TTC549 (cell line): ENCODE measurements around the gene IVL.

Experiments
- FAIRE-seq: peaks from 2 replicates; lab custom pipeline; 2012; peaks lifted over from hg19 to GRCh38; lab: Jason Lieb, UNC

Gene IVL

DNA sequence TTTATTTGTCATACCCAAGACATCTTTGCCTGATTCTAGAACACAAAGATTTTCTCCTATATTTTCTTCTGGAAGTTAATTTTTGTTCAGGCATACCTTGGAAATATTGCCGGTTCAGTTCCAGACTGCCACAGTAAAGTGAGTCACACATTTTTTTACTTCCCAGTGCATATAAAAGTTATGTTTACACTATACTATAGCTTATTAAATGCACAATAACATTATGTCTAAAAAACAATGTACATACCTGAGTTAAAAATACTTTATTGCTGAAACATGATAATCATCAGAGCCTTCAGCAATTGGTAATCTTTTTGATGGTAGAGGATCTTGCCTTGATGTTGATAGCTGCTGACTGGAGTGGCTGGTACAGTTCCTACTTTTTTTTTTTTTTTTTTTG, 20.2 kb upstream of the IVL start:
- no peak for FAIRE-seq

- no peak for FAIRE-seq
Measured at GRCh38 chr1:152899027-152899426, 9.3 kb upstream of the IVL start.

DNA sequence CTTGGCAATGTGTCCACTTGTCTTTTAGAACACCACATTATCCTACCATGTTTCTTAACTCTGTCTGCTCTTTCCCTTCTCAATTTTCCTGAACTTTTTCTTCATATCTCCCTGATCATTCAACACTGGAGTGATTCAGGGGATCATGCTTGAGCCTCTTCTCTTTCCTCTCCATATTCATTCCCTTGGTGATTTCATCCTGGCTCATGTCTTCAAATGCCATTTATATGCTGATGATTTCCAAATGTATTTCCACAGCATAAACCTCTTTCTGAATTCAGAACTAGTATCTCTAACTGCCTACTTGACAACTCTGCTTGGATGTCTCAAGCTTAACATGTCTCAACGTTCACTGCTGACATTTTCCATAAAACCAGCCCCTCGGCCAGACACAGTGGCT, 8.5 kb upstream of the IVL start:
- FAIRE-seq, result no peak

GRCh38 chr1:152901631-152902030, 6.7 kb upstream of the IVL start:
- FAIRE-seq, result no peak

GRCh38 chr1:152902636-152903035, 5.7 kb upstream of the IVL start:
- no peak for FAIRE-seq

- no peak for FAIRE-seq
Measured at GRCh38 chr1:152904688-152905440, 3.5 kb upstream of the IVL start.

DNA sequence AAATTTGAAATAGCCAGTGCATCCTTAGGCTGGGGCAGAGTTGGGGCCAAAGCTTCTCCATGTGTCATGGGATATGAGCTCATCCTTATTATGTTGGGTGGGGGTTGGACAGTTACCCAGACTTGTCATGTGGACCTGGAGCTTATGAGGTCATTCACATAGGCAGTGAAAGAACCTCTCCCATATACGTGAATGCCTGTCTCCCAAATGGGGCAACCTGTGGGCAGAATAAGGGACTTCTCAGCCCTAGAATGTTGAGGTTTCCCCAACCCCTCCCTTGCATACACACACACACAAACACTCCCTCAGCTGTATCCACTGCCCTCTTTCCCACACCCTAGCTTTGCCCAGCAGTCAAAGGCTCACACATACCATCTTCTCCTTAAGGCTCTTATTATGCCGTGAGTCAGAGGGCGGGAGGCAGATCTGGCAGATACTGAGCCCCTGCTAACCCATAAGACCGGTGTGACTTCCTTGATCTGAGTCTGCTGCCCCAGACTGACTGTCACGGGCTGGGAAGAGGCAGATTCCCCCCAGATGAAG, 2.3 kb upstream of the IVL start:
- FAIRE-seq, result no peak

DNA sequence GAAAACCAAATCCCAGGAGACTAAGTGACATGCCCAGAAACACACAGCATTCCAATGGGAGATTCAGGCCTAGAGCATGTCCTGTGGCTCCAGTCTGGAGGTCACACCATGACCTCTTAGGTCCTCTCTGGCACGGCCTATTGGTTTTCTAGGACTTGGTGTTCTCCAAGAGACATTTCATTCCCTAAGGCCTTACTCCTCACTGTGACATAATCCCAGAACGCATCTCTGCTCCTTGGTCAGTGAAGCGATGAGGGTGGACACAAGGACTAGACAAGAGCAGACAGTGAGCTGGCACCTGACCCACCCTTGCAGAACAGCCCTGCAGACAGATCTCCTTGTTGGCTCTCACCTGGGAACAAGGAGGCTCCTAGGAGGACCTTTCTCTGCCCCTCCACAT, 860 bp downstream of the IVL start:
- no peak for FAIRE-seq

DNA sequence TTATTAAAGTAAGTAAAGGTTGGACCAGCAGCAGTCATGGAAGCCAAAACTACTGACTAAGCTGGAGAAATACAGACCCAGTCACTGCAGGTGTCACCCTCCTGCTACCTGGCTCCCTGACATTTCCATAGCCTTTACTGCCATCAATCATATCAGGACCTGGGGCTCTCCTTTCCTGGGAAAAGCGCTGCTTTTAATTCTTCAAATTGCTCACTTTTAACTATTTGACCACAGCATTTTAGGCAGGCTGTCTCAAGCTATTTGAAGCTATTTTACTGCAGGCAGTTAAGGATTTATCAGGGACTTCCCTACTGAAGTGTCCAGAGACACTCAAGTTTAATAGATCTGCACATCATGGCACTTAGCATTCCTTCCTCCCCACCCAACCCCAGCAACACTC, 4.1 kb downstream of the IVL start:
- FAIRE-seq, result no peak

- FAIRE-seq, result no peak
Measured at GRCh38 chr1:152912900-152913299, 4.6 kb downstream of the IVL start.

- peak; percentile 22 for FAIRE-seq
Measured at GRCh38 chr1:152917794-152918193, 9.4 kb downstream of the IVL start.

- FAIRE-seq, result no peak
Measured at GRCh38 chr1:152919071-152919470, 10.7 kb downstream of the IVL start.

- FAIRE-seq, result no peak
Measured at GRCh38 chr1:152924191-152924590, 15.8 kb downstream of the IVL start.

- FAIRE-seq, result no peak
Measured at GRCh38 chr1:152926091-152926490, 17.7 kb downstream of the IVL start.

DNA sequence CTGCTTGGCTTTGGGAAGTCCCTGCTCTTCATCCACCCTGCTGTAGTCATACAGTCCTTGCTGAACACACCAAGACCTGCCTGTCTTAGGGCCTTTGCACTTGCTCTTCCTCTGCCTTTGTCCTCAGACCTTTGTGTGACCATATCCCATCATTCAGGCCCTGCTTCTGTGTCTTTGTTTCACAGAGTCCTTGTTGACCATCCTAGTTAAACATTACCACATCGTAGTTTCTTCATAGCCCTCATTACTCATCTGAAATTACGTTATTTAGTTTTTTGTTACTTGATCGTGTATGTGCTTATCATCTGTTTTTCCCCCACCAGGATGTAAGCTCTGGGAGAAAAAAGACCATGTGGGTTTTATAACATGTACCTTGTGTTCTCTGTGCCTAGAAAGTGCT, 20.3 kb downstream of the IVL start:
- no peak for FAIRE-seq

GRCh38 chr1:152932170-152932811, 23.9 kb downstream of the IVL start:
- FAIRE-seq, result no peak

DNA sequence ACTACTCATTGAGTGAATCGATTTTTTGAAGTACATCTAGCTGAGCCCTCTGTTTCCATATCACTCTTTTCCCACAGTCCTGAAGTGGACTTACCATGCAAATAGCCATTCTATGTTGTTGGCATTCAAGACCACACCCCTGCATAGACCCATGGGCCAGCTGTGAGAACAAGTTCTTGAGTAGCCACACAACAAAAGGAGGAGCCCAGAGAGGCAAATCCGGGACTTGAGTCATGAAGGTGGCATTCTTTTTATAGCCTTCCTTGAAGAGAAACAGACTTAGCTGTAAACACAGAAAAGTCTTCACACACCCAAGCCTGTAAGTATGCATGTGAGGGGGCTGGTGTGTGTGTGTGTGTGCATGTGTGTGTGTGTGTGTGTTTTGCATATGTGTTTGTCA, 24.9 kb downstream of the IVL start:
- no peak for FAIRE-seq

DNA sequence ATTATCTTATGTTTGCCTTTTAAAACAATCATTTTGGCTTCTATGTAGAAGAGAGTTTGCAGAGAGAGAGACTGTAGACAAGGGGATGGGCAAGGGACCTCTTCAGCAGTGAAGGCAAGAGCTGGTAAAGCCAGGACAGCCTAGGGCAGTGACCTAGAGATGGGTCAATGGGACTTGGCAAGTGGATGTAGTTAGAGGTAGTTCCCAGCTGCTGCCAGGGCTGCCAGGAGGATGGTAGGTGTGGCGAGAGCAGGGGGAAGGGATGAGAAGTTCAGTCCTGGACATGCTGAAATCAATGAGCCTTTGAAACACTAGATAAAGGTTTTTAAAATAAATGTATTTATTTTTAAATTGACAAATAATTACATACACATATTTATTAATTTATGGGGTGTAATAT, 32.3 kb downstream of the IVL start:
- FAIRE-seq, result no peak

- FAIRE-seq, result no peak
Measured at GRCh38 chr1:152941037-152941711, 32.8 kb downstream of the IVL start.

GRCh38 chr1:152942161-152942560, 33.8 kb downstream of the IVL start:
- no peak for FAIRE-seq

DNA sequence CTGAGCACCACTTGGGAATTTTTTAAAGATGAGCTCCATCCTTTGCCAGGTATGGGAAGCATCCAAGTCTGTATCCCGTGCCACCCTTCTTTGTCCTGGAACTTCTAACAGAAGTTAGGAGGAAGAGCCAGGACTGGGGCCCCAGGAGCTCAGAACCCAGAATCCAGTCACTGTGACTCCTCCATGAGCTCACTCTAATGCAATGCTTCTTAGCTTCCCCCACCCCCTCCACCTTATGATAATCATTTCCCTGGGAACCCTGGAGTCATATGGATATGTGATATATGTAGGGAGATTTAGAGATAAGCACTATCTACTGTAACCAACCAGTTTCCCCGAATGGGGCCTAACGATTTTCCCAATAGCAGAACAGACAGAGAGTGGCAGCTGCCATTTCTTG, 37.9 kb downstream of the IVL start:
- no peak for FAIRE-seq

DNA sequence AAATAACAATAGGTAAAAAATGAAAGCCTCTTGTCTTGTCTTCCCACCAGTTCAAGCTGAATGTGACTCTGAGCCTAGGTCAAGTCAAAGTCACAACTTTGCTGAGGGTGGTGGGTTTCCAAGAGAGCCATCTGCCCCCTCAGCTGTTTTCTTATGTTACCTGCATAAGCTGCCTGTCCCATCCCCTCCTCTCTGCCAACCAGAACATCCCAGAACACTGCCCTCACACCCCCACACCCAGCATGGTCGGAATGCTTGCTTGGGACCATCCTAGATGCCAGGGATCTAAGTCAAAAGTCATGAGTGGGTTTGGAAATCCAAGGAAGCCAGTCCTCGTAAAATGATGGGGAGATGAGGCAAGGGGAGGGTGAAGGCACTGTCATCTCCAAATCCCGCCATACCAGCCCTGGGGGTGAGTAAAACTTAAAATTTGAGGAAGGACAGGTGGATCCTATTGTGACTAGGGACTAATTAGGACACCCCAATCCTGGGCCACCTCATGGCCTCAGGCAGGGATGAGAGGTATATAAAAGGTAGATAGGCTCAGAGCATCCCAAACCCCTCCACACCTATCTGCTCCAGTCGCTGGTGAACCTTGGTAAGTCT, 38.4 kb downstream of the IVL start, which contains the start of gene SPRR5:
TSS of gene SPRR5 (plus strand) at position 556 of the 606 bp plus-strand sequence. CDS start 1,349 bp downstream, outside the sequence.
- no peak for FAIRE-seq

- no peak for FAIRE-seq
Measured at GRCh38 chr1:152951711-152952110, 43.4 kb downstream of the IVL start.
